ENCODE measurements around the gene ITGA2B.
A peak's percentile ranks its signal among the peaks of the same experiment; 100 is the strongest.
"Not testable (repeated sequence)": the region's sequence is repeated elsewhere in the genome, so short reads cannot be mapped to it uniquely, and the experiment has no call there.

The ITGA2B gene

GRCh38 chr17:44351961-44352827, 37.3 kb downstream of the ITGA2B start:
- no peak for DNase-seq

- DNase-seq: no peak
Observed at GRCh38 chr17:44351464-44351863, 38.0 kb downstream of the ITGA2B start.

DNA sequence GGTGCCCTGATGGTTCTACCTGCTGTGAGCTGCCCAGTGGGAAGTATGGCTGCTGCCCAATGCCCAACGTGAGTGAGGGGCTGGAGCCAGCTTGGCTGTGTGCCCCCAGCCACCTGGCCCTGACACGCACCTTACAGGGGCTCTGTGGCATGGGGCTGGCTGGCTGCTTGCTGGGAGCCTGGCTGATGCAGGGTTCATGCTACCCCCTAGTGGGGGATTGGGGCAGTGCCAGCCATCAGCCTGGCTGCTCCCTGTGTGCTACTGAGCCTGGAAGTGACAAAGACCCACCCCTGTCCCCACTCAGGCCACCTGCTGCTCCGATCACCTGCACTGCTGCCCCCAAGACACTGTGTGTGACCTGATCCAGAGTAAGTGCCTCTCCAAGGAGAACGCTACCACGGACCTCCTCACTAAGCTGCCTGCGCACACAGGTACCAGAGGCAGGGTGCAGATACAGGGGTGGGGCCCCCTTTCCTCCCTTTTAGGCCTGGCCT, 38.7 kb downstream of the ITGA2B start:
- DNase-seq: peak; percentile 51

DNA sequence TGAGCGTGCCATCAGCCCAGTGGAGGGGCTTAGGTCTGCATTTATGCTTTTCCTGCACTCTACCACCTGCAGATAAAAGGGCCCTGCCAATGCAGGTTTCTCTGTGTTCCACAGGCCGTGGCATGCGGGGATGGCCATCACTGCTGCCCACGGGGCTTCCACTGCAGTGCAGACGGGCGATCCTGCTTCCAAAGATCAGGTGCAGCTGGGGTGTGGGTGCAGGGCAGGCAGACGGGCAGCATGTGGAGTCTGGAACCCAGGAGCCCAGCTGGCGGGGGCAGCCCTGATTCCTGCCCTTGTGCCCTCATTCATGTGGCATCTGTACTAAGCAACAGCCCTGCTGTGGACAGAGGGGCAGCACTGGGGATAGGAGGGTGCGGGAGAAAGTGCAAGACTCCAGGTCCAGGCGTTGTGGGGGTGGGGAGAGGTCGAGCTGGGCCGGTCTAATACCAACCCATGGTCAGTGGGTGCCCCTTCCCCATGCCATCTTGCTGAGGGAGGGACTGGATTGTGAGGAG, 39.8 kb downstream of the ITGA2B start:
- no peak for DNase-seq

GRCh38 chr17:44348988-44349364, 40.5 kb downstream of the ITGA2B start:
- DNase-seq: no peak

- DNase-seq: no peak
Observed at GRCh38 chr17:44348234-44348987, 41.0 kb downstream of the ITGA2B start.

DNA sequence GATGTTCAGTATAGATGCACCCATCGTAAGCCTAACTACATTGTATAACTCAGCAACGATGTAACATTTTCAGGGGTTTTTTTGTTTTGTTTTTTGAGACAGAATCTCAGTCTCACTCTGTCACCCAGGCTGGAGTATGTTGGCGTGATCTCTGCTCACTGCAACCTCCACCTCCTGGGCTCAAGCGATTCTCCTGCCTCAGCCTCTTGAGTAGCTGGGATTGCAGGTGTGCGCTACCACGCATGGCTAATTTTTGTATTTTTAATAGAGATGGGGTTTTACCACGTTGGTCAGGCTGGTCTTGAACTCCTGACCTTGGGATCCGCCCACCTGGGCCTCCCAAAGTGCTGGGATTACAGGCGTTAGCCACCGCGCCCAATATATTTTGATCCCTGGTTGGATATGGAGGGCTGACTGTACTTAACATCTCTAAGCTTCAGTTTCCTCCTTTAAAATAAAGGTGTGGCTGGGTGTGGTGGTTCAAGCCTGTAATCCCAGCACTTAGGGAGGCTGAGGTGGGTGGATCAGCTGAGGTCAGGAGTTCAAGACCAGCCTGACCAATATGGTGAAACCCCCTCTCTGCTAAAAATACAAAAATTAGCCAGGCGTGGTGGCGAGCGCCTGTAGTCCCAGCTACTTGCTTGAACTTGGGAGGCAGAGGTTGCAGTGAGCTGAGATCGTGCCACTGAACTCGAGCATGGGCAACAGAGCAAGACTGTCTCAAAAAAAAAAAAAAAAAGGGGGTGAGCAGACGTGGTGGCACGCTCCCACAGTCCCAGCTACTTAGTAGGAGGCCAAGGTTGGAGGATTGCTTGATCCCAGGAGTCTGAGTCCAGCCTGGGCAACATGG, 42.0 kb downstream of the ITGA2B start:
- DNase-seq: not testable (repeated sequence)

DNA sequence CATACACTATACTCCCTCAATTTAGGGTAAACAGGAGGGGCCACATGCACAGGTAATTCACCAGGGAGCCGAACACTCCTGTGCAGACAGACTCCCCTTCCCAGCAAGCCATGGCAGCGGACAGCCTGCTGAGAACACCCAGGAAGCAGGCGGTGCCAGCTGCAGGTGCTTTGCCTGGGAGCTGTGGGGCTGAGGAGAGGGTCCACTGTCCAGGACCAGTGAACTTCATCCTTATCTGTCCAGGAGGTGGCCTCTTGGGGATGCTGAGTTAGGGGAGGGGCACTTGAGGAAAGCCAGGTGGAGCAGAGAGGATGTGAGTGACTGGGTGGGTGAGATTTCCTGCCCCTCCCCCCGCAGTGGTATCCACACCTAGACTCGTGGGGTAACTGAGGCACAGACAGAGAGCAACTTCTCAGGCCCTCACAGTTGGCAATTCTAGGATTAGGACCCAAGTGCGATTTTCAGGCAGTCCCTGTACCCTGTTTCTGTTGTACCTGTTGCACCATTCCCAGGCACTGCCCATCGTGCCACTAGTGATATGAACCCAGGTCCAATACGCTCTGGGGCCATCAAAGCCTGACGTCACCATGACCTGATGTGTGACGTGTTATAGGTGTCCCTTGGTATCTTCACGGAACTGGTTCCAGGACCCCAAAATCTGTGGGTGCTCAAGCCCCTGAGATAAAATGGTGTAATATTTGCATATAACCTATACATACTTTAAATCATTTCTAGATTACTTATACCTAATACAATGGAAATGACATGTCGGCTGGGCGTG, 43.2 kb downstream of the ITGA2B start:
- DNase-seq: no peak

DNA sequence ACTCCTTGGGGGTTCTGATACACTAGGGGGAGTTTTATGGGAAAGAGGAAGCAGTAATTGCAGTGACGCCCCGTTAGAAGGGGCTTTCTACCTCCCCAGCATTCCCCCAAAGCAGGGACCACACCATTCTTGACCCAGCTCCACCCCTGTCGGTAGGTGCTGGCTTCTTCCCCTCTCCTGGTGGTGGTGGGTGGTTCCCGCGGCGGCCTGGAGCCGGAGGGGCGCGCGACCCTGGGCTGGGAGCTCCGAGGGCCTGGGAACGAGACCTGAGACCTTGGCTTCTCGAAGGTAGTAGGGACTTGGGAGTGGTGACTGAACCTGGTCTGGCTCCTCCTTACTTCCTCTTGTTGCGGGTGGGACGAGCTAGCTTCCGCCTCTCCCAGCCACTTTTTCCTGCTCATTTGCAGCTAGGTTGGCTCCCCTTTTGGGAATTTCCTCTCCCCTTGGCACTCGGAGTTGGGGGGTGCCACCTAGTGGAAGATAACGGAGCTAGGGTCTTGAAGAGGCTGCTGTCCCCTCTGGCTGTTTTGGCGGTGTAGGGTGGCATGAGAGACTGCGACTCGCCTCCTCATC, 43.9 kb downstream of the ITGA2B start:
- DNase-seq: peak; percentile 78

- peak; percentile 97 for DNase-seq
Observed at GRCh38 chr17:44344939-44345453, 44.5 kb downstream of the ITGA2B start, which contains the start of gene GRN. GRN (plus strand) TSS chr17:44345302; CDS start chr17:44349165, 3,863 bp downstream.

- no peak for DNase-seq
Observed at GRCh38 chr17:44343510-44344209, 45.8 kb downstream of the ITGA2B start.

GRCh38 chr17:44340553-44340952, 48.9 kb downstream of the ITGA2B start:
- not testable (repeated sequence) for DNase-seq

DNA sequence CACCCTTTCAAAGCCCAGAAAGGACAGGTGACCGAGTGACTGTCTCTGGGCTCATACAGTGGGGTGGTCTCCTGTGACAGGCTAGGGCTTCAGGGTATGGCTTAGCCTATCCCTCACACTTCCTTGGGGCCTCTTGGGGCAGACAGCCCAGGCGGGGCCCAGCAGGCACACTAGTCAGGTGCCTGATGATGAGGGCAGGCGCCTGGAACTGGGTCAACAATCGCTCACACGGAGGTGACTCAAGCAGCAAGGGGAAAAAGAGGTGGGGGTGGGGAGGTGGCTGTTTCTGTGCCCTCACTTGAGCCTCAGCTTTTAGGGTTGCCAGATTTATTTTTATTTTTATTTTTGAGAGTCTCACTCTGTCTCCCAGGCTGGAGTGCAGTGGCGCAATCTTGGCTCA, 50.7 kb downstream of the ITGA2B start:
- no peak for DNase-seq

GRCh38 chr17:44335968-44336367, 53.5 kb downstream of the ITGA2B start:
- no peak for DNase-seq

DNA sequence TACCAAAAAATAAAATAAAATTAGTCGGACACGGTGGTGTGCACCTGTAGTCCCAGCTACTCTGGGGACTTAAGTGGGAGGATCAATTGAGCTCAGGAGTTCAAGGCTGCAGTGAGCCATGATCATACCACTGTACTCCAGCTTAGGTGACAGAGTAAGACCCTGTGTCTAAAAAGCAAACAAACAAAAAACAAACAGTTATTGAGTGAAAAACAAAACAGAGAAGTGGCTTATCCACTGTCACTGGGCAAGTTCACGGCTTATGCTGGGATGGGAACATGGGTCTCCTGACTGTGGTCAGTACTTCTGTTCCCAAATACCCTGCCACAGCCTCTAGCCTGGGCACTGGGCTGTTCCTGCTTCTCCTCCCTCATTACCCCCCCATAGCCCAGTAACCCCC, 53.9 kb downstream of the ITGA2B start:
- DNase-seq: no peak

GRCh38 chr17:44334727-44335126, 54.7 kb downstream of the ITGA2B start:
- DNase-seq: no peak

- DNase-seq: no peak
Observed at GRCh38 chr17:44334315-44334714, 55.1 kb downstream of the ITGA2B start.

DNA sequence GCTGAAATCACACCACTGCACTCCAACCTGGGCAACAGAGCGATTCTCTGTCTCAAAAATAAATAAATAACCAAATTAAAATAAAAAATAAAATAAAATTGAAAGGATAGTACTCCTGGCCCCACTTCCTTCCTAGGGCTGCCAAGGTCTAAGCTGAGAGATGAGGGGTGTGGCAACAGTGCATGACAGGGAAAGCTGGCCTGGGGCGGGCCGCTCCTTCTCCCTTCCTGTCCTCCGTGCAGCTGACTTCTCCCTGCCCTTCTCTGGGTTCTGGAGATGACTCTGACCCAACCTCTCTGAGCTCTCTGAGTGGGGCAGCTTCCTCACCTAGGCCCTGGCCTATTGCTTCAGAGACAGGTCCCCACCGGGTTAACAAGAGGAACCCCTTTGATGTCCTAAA, 56.1 kb downstream of the ITGA2B start:
- no peak for DNase-seq

DNA sequence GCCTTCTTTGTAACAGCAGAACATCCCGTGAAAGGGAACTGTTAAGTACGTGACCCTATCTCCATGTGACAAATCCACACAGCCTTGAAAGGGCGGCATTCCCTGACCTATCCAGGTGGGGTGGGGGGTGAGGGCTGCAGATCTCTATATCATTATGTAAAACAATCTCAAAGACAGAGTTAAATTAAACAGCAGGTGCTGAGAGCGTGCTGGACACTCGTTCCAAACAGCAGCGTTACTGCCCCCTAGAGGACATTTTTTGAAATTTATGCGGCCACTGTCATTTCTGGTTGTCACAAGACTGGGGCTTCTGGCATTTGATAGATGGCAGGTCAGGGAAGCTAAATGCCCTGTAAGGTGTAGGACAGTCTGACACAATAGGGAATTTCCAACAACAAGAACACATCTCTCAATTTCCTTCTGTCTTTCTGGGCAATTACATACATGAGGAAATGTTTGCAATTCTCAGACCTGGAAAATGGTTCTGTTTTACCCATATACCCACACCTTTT, 58.1 kb downstream of the ITGA2B start:
- DNase-seq: peak; percentile 64

- not testable (repeated sequence) for DNase-seq
Observed at GRCh38 chr17:44330263-44330662, 59.2 kb downstream of the ITGA2B start.

Data from NCI-H1092 (cell line).